Kidney (tissue), 14 donors: Measurements from ENCODE around the gene BACH2. TPM values are rescaled to one million over a fixed set of nuclear protein-coding genes. Genes with fewer than 3 reads are reported as not detected.

Experiments used
- DNase-seq, 5 donors: peaks; one replicate each; pipeline ENCODE4 v3.0.0-alpha.2; 2013 to 2020
- FAIRE-seq: peaks from 2 replicates; lab custom pipeline; 2012; peaks lifted over from hg19 to GRCh38; lab: Jason Lieb, UNC
- H3K27ac ChIP-seq, 2 donors: one replicate each; pipeline ENCODE4 v1.7.0; 2013; ENCODE audit warnings: low read depth in 2 of 2, low read length in 2 of 2, inconsistent platforms in 1 of 2
- H3K27me3 ChIP-seq: one replicate; pipeline ENCODE4 v1.7.1; 2013; ENCODE audit warnings: low read length, inconsistent platforms; ENCODE audit not compliant: control insufficient read depth, insufficient read depth
- H3K36me3 ChIP-seq, 3 donors: one replicate each; pipeline versions ENCODE4 v1.7.0 to v1.7.1; 2013; ENCODE audit warnings: low read length in 3 of 3, control low read depth in 1 of 3, inconsistent platforms in 1 of 3; ENCODE audit not compliant: insufficient read depth in 3 of 3, control insufficient read depth in 2 of 3
- H3K4me1 ChIP-seq, 3 donors: one replicate each; pipeline versions ENCODE4 v1.7.0 to v1.7.1; 2013; ENCODE audit warnings: low read length in 3 of 3, inconsistent platforms in 1 of 3, low read depth in 1 of 3; ENCODE audit not compliant: control insufficient read depth in 2 of 3, insufficient read depth in 2 of 3
- H3K4me3 ChIP-seq, 3 donors: one replicate each; pipeline versions ENCODE4 v1.7.0 to v1.8.1; 2013; ENCODE audit warnings: low read length in 3 of 3, control low read depth in 1 of 3, inconsistent platforms in 1 of 3
- H3K9ac ChIP-seq, 3 donors: one replicate each; pipeline versions ENCODE4 v1.7.0 to v1.7.1; 2013; ENCODE audit warnings: low read length in 3 of 3, control low read depth in 1 of 3, inconsistent platforms in 1 of 3
- H3K9me3 ChIP-seq, 3 donors: one replicate each; pipeline versions ENCODE4 v1.7.0 to v1.7.1; 2013; ENCODE audit warnings: low read length in 3 of 3, control low read depth in 1 of 3, inconsistent platforms in 1 of 3; ENCODE audit not compliant: control insufficient read depth in 2 of 3, insufficient read depth in 1 of 3
- intact Hi-C: fragments of 100-400 bp; cut with DNase I; formaldehyde crosslinking; loops from one replicate; pipeline ENCODE4 v1.11.1; 2022
- polyA plus RNA-seq: library from polyadenylated mRNA; stranded (reverse); fragments of 350-450 nt; fragmentation: Illumina TruSeq; extraction: RNeasy Lipid Tissue Mini Kit (QIAGEN cat#74804); gene quantifications from one replicate; pipeline ENCODE4 v1.2.3, GENCODE V29; 2014; ENCODE audit warnings: low read depth, low replicate concordance; ENCODE audit not compliant: insufficient read depth
- total RNA-seq: library from RNA; stranded (reverse); fragmentation: NEBNext Ultra II Directional; extraction: Animal tissue kit (Norgen Biotek cat#: 25700); gene quantifications from one replicate; pipeline ENCODE4 v1.2.1, GENCODE V29; 2021
- TF ChIP-seq, protein P1 (sequence below): IDR thresholded peaks from 3 replicates; pipeline ENCODE4 v1.5.1; 2012; ENCODE audit warnings: mild to moderate bottlenecking, moderate library complexity, borderline replicate concordance; ENCODE audit not compliant: insufficient read depth; ENCODE audit errors: extremely low read depth
- donor health status: control.
- donor health status: control.
- donor health status: control.
- donor health status: control.
- donor health status: control.
- donor health status: DM: yes; HTN: yes; CAD: no.
- donor health status: Normal renal cell carcinoma (clear cell type).

Gene BACH2
- total and polyA plus RNA-seq, 2 donors from 2014 or later: 0.32 to 6.9 TPM

DNA sequence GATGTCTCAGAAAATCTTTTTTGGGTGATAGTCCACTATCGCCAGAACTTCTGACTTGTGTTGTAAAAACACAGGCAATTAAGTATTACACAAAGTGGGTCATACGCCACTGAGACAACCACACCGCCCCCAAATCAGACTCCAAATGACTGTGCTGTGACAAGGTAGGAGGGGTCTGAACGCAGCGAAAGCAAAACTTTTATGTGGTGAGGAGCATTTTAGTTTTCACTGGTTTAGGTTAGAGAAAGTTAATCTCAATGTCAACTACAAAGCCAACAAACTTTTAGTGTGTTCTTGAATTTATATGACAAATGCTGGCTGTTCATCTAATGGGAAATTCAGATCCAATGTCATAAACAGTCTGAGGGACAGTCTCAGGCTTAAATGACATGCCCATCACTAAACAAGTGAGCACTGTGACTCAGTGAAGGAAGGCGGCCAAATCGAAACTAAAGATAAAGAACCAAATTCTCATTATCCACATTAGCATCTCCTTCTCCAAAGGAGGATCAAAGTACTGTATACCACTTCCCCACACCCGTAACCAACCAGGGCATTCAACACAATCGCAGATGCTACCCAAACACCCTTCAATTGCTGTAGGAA, 215.7 kb downstream of the BACH2 start:
- no peak for FAIRE-seq
- TF ChIP-seq, protein P1, sequence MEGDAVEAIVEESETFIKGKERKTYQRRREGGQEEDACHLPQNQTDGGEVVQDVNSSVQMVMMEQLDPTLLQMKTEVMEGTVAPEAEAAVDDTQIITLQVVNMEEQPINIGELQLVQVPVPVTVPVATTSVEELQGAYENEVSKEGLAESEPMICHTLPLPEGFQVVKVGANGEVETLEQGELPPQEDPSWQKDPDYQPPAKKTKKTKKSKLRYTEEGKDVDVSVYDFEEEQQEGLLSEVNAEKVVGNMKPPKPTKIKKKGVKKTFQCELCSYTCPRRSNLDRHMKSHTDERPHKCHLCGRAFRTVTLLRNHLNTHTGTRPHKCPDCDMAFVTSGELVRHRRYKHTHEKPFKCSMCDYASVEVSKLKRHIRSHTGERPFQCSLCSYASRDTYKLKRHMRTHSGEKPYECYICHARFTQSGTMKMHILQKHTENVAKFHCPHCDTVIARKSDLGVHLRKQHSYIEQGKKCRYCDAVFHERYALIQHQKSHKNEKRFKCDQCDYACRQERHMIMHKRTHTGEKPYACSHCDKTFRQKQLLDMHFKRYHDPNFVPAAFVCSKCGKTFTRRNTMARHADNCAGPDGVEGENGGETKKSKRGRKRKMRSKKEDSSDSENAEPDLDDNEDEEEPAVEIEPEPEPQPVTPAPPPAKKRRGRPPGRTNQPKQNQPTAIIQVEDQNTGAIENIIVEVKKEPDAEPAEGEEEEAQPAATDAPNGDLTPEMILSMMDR: no peak
- no peaks in the 10 kb centered on the region for H3K4me1 ChIP-seq
- H3K4me3 ChIP-seq: no peak overlapping the region
- intact Hi-C loops: no loop called here
- no peak for DNase-seq
- H3K9me3 ChIP-seq: no peaks in the 10 kb centered on the region
- H3K36me3 ChIP-seq: no peaks in the 10 kb centered on the region
- no peaks in the 10 kb centered on the region for H3K27me3 ChIP-seq
- H3K9ac ChIP-seq: no peak overlapping the region
- H3K27ac ChIP-seq: no peak overlapping the region

DNA sequence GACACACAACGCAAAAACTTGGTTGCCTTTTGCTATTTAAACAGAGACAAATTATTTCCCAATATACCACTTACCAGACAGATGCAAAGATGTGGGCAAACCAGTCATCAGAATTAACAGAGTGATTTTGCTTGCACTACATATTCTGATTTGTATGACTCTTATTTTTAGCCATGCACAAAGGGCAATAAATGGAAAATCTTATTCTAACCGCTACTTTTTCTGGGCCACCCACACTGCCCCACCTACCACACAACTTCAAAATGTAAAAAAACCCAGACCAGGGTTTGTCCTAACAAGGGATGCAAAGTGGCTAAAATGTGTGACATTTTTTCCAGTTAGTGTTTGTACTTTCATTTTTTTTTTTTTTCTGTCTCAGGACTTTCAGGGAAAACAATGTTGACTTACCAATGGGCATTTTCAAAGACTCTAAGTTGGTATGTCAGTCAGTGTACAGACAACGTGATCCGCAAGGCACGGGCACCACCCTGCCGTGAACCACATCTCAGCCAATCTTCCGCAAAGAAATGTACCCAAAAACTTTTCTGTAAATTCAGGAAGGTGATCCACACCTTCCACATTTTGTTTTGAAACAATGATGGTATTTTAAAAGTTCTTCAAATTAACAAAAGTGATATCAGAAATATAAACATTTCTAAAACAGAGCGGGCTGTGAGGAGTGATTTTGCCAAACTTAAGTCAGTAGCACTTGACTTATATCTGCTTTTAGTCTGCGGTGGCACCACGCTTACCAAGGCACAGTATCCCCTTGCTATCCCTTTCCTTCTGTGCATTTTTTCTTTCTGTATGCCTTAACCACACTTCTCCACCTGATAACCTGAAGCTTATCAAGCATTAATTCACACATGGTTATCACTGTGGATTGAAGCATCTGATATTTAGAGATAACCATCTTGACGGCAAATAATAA, 216.8 kb downstream of the BACH2 start:
- Histone ChIP-seq H3K9me3 (no peaks in the 10 kb centered on the region), H3K4me3 (no peak overlapping the region), H3K9ac (no peak overlapping the region), H3K27ac (no peak overlapping the region), H3K4me1 (no peaks in the 10 kb centered on the region), H3K27me3 (no peaks in the 10 kb centered on the region), H3K36me3 (no peaks in the 10 kb centered on the region)
- no peak for DNase-seq
- intact Hi-C loops: no loop called here
- TF ChIP-seq, protein P1: no peak
- FAIRE-seq: no peak

DNA sequence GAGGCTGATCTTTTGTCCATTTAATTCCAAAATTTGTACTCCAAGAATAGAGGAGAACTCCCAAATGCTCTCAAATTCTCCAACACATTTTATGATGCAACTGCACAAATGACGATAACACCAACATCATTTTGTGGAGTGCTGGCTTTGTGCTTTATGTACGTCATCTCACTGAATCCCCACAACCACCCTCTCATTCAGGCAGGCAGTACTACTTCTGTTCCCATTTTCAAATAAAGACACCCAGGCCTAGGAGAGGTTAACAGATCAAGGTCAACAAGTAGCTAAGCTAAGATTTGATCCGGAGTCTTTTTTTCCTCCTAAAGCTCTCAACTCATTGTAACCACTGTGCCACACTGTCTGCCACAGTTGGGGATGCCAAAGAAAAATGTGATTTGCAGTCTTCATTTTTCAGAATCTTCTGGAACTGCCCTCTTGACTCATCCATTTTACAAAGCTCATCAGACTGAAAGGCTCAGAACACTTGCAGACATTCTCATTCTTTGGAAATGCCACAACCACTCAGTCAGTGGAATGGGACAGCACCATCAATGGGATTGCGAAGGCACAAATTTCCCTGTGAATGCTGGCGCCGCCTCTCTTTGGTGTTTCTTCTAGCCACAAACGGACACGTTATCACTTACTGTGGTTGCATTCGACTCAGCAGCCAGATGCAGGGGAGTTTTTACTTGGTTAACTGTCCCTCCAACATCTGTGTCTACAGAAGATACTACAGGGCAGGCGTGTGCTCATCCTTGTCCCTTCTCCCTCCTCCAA, 217.9 kb downstream of the BACH2 start:
- TF ChIP-seq, protein P1: no peak
- FAIRE-seq: no peak
- intact Hi-C loops: no loop called here

More for the DNA sequence above, 217.9 kb downstream of the BACH2 start:
- no peaks in the 10 kb centered on the region for H3K9me3 ChIP-seq
- no peaks in the 10 kb centered on the region for H3K36me3 ChIP-seq
- no peaks in the 10 kb centered on the region for H3K27me3 ChIP-seq
- H3K4me1 ChIP-seq: no peaks in the 10 kb centered on the region
- no peak overlapping the region for H3K4me3 ChIP-seq
- no peak overlapping the region for H3K9ac ChIP-seq
- H3K27ac ChIP-seq: no peak overlapping the region
- DNase-seq: no peak
